GM18868 (cell line): ENCODE measurements around the gene SLC22A16.

Experiments used
- ATAC-seq: cut with Tn5 transposase; IDR thresholded peaks from one replicate; pipeline ENCODE4 v1.9.1; 2021; ENCODE audit warnings: mild to moderate bottlenecking, moderate library complexity; ENCODE audit not compliant: unreplicated experiment

Gene SLC22A16

DNA sequence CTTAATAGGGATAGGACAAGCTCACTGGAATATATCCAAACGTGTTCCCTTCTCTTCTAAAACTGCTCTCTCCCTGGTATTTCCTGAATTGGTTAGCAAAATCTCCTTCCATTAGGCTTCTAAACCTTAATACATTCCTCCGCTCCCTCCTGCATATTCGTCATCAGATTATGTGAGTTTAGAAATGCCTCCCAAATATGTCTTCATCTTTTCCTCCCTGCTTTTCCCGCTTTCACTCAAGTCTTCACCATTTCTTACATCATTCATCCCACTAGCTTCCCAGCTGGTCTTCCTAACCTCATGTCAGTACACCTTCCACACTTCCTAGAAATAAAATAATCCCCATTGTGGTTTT is 26.9 kb downstream of the SLC22A16 start:
- ATAC-seq, result no peak

DNA sequence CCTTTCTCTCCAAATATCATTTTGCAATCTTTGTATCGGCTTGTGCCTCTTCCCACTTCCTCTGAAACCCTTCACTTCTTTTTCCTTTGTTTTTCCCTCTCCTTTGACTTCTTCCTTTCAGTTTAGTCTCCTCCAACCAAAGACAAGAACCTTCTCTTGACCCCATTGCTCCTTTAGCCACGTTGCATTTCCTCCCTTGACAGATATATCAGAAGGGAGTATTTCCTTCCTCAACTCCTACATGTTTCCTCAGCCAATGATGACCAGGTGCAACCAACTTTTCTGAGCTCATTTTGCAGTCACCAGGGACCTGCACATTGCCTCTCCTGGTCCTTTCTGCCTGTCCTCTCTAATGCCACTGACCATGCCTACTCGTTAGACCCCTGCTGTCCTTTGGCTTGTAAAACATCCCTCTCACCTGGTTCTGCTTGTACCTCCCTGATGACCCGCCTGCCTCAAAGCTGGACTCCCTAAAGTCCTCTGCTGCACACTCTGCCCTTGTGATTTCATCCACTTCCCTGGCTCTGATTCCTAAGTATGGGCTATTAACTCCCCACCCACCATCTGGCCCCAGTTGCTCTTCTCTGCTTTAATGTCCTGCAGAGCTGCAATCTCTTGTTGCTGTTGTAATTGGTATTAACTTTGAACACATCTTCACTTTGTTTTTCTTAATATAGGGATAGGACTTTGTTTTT is 27.4 kb downstream of the SLC22A16 start:
- ATAC-seq, result no peak

DNA sequence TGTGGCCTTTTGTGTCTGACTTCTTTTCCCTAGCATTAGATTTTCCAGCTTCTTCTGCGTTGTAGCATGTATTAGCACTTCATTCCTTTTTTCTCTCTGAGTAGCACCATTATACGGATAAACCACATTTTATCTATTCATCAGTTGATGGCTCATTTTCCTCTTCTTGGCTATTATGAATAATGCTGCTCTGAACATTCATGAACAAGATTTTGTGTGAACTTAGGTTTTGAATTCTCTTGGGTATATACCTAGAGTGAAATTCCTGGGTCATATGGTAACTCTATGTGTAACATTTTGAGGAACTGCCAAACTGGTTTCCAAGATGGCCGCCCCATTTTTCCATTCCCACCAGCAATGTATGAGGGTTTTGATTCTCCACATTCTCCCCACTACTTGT is 28.7 kb downstream of the SLC22A16 start:
- ATAC-seq, result no peak

DNA sequence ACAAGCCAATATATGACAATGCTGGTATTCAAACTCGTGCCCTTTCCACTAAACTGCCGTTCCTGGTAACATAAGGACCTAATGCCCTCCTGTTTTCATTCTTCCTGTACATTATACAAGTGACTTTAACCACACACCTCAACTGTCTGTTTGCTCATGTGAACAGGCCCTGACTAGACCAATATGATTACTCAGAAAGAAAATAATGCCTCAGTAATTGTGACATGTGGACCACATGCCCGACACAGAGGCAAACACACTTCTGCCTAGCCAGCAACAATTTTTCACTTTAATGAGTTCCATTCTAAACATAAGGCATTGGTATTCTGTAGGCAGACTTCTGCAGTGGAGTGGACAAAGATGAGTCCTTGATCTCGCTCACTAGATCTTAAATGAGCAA is 30.0 kb downstream of the SLC22A16 start:
- ATAC-seq, result no peak

DNA sequence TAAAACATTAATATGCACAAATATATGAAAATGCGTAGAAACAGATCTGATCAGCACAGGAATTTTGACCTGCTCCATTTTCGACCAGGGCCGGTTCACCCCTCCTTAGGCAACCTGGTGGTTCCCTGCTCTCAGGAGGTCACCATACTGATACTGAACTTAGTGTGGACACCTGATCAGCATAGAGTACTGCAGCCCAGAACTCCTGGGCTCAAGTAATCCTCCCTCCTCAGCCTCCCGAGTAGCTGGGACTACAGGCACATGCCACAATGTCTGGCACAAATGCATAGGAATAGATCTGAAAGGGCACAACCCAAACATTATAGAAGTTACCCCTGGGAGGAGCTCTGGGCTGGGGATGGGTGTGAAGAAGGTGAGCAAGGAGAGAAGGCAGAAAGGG is 36.4 kb downstream of the SLC22A16 start:
- ATAC-seq, result no peak

DNA sequence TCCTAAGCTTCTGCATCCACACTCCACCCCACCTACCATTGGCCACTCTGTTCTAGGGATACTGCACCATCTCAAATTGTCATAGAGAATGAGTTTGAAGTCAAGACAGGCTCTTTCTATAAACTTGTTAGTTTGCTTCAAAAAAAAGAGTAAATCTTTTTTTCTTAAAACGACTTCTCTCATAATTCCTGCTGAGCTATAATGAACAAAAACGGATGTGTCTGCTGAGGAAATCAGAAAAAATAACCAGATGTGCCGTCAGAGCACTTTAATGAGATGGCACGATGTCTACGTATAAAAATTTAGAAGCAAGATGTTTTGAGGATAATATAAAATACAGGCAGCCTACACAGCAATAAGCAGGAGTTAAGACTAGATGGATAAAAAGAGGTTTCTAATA is 37.1 kb downstream of the SLC22A16 start:
- ATAC-seq, result no peak

DNA sequence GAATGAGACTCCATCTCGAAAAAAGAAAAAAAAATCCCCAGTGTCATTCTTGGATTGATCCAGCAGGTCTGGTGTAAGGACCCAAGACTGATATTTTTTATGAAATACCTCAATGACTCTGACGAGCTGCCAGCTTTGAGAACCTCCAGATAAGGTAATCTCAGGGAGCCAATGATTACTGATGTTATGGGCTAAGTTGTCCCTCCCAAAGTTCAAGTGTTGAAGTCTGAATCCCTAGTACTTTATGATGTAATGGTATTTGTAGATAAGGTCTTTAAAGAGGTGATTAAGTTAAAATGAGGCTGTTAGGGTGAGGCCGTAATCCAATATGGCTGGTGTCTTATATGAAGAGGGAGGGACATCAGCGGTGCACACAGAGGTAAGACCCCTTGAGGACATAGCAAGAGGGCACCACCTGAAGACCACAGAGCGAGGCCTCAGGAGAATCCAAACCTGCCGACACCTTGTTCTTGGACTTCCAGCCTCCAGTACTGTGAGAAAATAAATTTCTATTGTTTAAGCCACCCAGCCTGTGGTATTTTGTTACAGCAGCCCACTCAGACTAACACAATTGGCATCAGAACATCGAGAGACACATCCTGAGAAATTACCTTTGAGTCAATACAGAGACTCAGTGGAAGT is 41.3 kb downstream of the SLC22A16 start:
- no peak for ATAC-seq

DNA sequence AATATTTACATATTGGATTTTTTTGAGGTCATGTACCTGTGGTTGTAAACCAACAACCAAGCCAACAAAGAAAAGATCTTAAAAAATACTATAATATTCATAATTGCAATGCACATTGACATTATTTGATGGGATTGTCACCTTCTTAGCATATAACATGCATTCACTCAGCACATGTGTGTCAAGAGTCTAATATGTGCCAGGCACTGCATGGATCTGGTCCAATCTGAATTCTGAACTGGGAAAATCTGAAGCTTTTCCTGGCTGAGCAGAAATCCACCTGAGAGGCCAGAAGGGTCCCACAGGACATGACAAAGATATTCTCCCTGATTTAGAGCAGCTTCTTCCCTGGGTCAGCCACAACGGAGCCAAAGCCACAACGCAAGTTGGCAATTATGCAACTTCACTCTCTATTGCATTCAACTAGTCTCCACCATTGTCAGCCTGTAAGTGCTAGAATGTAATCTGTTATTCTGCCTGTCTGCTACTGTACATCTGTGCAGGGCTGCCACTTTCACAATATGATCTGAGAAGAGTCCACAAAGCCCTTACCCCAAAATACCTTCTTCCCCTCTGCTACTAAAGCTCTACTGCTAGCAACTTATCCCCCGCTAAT is 44.0 kb downstream of the SLC22A16 start:
- ATAC-seq, result no peak

DNA sequence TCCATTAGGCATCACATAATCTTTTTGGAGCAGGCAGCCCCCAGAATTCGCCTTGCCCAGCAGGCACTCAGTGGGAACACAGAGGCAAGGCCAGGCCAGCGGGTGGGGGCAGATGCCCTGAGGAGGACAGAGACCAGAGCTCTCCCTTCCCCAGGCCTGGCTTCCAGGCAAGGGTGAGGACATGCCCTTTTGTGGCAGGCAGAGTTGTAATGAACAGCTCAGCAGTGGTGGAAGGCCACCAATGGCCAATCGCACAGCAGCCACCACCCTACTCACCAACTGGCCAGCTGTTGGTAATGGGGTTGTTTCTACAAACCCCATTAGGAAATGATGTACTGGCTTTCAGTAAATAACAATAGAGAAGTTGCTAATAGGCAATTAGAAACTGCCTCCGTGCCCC is 45.7 kb downstream of the SLC22A16 start:
- no peak for ATAC-seq

DNA sequence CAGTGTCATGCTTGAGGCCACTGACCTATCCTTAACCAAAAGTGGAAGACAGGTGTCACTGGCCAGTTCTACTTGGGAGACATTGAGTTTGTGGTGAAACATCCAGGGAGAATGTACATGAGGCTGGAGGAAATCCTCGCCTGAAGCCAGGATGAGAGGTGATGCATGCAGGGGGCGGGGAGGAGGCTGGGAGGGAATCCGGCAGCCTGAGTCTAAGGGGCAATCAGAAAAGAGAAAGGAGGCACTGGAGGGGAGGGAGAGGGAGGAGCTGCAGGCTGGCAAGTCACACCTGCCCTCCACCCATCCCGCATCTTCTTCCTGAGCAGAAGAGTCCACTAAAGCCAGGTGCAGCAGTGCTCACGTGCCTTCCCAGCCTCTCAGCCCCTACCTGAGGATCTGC is 46.2 kb downstream of the SLC22A16 start:
- no peak for ATAC-seq

DNA sequence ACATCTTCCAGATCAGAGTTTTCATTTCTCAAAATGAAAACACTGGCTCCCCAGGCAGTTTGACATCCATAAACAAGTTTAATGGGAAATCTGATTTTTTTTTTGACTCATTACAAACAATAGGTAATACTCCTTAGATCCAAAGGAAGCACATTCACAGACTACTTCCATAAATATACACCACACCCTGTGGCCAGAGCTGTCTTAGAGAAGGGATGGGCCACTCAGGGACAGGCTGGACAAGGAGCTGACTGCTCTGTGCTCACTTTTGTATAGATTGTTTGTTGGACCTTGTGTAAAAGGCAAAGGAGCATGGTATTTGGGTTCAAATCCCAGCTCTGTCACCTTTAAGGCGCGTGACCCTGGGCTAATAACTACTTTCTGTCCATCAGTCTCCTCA is 48.3 kb downstream of the SLC22A16 start:
- ATAC-seq, result no peak

DNA sequence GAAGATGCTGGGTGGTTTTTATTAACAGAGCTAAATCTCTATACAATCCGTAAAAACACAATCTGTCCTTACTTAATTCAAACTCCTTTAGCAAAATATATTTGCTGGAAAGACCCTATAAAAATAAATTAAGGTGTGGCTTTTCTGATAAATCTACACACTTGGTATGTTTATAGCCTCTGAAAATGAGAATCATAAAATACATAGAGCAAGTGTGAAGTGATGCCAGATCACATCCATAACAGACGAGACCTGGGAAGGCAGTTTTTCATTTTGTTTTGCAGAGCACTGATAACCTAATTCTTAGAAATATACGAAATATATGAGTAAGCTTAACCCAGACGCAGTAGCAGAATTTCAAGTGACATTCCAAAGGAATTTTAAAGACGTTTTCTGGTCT is 50.6 kb downstream of the SLC22A16 start:
- ATAC-seq, result no peak

DNA sequence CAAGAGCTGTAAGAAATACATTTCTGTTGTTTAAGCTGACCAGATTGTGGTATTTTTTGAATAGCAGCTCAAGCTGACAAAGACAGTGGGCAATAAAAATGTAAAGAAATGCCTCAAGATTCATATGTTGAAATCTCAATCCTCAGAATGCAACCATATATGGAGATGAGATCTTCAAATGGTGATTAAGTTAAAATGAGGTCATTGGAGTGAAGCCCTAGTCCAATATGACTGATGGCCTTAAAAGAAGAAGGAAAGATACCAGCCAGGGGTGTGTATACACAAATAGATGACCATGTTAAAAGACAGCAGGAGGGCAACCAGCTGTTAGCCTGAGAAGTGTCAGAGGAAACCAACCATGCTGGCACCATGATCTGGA is 54.0 kb downstream of the SLC22A16 start:
- ATAC-seq, result no peak

DNA sequence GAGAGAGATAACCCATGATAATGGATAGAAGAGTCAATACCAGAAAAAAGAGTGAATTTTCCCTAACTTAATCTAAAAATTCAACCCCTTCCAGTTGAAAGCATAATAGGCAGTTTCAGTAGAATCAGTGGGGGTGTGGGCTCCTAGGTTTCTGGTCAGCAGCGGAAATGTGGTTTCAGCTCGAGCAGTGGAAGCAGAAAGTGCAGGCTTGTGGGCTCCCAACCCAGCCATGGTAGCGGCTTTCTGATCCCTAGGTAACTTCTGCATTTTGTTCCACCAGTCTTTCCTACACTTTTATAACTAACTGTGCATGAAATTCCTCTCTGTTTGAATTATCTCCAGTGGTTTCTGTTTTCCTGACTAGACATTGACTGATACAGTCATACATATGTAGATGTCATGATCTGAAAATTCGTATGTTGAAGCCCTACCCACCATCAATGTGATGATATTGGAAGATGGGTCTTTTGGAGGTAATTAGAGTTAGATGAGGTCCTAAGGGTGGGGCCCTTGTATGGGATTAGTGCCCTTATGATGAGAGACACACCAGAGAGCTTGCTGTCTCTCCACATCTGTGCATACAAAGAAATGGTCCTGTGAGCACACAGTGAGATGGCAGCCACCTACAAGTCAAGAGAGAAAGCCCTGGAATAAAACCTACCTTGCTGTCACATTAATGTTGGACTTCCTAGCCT is 54.5 kb downstream of the SLC22A16 start:
- ATAC-seq, result no peak

DNA sequence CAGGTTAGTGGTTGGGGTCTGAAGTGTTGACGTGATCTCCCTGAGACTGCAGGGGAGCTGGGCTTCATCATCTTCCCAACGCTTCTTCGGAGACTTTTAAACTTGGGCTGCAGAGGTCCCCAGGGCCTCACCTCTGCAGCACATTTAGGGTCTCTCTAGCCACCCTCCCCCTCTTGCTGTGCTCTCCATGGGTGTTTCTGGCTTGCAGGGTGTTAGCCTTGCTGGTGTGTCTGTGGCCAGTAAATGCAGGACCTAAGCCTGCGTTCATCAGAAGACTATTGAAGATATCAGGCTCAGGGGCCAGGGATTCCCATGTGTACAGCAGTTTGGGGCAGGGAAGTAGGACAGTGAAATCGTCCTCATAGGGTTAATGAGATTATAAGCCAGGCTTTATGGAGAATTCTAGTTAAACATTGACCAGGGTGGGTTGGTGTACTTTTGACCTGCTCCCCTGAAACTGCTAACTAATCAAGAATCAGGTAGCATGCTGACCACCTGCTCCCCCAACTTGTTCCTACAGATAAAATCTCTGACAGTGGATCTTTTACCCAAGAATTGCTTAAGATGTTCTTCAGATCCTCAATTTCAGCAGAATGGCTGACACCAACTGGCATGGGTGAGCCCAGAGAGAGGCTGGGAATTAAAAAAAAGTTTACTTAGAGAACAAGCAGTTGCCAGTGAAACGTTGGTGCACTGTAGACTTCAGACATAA is 57.2 kb downstream of the SLC22A16 start:
- ATAC-seq, result no peak

DNA sequence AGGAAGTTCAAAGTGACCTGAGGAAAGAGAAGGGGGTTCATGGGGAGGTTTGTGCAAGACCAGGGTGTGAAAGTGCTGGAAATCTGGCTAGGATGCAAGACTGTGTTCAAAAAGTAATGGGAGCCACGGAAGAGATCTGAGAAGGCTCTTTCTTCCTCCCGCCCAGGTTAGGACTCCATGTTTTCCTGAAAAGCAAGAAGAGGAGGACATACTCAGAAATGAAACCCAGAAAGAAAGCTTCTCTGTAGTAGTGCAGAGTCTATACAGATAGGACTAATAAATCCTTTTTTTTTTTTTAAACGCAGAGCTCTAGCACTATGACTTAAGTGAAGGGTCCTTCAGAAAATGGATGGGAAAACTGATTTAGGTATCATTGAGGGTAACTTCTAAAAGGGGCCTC is 57.8 kb downstream of the SLC22A16 start:
- no peak for ATAC-seq

DNA sequence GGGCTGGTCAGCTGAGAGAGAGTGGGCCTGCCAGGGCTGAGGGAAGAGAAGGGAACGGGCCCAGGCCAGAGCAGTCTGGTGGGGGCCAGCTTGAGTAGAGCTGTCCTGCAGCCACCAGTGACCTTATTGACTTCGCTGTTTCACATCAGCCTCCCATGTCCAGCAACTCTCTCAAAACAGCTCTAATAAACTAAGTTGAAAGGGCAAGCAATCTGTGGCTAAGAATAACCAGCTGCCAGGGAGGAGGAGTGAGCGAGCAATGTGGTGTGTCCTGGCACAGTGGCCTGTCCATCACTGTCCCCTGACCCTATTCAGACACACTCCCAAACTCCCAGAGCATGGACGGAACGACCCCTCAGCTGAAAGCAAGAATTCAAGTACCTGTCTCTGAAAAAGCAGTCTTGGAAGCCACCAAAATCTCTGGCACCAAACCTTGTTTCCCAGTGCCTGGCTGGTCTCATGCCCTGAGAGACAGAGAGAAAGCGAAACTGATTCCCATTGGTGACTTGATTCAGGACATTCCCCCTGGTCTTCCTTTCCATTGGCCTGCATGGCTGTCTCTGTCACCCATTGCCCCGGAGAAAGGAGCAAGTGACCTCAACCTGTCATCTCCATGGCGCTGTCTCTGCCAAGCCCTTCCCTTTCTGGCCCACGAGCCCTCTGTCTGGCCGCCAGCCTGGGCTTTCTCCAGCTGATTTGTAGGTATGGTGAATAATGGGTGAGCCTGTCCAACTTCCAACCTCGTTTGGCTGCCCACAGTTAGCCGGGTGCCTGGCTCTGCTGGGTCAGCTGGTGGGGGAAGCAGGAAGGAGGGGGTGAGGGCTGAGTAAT is 61.1 kb downstream of the SLC22A16 start, which contains the start of gene DDO:
Gene DDO, minus strand, starts transcription at position 490 of the 831 bp plus-strand sequence. CDS start 2,113 bp downstream, outside the sequence.
- peak; percentile 57 for ATAC-seq

DNA sequence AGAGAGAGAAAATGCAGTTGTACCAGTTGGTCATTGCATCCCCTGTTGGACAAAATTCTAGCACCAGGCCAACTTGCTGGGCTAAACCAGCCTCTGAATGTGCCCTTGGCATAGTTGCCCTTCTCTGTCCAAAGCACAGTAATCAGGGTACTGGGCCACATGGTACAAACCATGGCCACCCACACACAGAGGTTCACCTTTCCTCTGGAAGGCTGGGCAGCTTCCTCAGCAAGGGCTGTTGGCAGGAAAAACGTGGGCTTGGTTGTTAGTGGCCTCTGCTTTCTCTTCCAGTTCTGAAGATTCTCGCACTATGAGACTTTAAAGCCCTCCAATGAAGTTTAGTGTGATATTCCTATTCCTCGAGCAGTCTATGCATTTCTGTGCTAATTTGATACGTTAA is 61.7 kb downstream of the SLC22A16 start:
- ATAC-seq, result no peak

DNA sequence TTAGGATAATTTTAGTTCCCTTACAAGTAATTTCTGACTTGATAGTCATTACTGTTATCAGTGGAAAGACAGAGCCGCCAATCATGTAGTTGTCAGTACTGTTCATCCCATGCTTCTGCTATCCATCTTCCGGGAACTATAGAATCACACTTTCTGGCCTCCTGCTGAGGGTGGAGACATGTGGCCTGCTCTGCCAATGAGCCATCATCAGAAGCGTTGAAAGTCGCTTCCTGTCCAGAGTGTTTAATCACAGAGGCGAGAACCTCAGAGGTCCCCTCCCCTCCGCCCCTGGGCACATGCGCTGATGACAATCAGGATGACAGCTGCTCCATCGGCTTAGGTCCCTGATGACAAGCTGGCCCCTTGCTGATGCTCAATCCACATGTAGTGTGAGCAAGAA is 64.1 kb downstream of the SLC22A16 start:
- ATAC-seq, result no peak

DNA sequence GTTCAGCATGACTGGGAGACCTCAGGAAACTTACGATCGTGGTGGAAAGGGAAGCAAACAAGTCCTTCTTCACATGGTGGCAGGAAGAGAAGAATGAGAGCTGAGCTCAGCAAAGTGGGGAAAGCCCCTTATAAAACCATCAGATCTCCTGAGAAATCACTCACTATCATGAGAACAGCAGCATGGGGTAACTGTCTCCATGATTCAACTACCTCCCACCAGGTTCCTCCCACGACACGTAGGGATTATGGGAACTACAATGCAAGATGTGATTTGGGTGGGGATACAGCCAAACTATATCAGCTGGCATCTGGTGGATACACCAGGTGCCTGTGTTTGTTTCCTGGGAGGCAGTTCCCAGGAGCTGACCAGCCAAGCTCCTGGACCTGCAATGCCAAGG is 65.9 kb downstream of the SLC22A16 start:
- ATAC-seq, result no peak
